GM21423 (cell line): Measurements from ENCODE around the gene STK11.

ENCODE experiments used
- ATAC-seq: cut with Tn5 transposase; IDR thresholded peaks from one replicate; pipeline ENCODE4 v1.9.1; 2021; ENCODE audit warnings: mild to moderate bottlenecking, moderate library complexity; ENCODE audit not compliant: unreplicated experiment

Gene STK11

DNA sequence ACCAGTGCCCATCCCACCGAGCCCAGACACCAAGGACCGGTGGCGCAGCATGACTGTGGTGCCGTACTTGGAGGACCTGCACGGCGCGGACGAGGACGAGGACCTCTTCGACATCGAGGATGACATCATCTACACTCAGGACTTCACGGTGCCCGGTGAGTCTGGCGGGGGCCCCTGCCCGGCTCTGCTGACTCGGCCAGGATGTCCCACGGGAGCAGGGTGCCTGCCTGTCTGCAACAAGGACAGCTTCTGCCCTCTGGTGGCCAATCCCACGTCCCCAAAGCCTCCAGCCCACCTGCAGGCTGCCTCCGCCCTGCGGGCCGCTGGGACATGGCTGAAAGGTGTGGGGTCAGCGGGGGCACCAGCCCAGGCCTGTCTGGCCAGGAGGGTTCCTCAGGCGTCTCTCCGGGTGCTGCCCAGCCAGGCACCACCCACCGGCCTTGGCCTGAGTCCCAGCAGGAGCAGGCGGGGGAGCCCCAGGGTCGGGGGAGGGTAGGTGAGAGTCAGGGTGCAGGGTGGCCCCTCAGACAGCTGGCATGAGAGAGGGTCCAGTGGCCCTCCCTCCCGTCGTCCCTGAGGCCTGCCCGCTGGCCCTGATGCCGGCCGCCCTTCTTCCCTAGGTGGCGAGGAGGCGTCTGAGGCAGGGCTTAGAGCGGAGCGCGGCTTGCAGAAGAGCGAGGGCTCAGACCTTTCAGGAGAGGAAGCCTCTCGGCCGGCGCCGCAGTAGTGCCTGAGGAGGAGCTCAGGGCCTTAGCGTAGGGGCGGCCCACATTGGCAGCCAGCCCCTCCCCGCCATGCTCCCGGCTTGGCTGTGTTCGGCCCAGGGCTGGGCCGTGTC is 17.7 kb downstream of the STK11 start:
- ATAC-seq = no peak

DNA sequence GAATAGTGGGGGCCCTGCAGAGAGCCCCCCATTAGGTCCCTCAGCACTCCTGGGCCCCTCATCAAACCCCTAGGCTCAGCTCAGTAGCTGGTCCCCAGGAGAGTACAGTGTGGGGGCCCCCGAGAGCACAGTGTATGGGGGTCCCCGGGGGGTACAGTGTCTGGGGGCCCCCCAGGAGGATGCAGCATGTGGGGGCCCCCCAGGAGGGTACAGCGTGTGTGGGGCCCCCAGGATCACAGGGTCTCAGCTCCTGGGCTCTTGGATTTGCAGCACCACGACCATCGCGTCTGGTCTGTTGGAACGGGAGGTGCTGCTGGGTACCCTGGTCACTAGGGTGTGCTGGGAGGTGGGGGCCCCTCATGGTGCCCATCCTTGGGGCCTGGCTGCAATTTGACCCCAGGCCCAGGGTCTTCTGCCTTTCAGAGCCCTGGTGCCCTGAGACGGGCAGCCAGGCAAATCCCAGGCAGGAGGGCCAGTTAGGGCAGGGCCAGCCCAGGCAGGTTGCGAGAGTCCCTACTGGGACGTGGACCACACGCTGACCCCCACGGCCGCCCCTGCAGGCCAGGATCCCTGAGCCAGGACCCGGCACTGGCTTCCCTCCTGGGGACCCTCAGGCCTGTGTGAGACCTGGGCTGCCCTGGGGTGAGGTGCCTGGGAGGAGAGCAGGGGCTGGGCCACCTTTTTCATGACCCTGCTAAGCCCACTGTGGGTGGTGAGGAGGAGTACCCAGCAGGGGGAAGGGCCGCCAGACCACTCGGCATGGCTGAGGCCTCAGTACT is 18.7 kb downstream of the STK11 start:
- no peak for ATAC-seq

DNA sequence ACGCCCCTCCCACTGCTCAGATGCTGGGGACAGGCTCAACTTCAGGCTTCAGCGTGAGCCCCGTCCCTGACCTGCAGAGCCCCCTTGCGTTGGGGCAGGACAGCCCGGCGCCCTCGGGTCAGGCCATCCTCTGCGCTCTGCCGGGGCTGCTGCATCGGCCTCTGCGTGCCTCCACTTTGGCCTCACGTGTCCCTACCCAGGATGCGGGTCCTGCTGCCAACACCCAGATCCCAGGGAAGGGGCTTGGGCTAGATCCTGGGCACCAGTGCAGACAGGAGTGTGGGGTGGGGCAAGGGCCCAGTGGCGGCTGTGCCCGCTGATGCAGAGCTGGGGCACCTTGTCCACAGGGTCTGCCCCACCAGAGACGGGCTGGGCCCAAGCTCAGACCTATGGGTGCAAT is 19.3 kb downstream of the STK11 start:
- ATAC-seq = no peak

DNA sequence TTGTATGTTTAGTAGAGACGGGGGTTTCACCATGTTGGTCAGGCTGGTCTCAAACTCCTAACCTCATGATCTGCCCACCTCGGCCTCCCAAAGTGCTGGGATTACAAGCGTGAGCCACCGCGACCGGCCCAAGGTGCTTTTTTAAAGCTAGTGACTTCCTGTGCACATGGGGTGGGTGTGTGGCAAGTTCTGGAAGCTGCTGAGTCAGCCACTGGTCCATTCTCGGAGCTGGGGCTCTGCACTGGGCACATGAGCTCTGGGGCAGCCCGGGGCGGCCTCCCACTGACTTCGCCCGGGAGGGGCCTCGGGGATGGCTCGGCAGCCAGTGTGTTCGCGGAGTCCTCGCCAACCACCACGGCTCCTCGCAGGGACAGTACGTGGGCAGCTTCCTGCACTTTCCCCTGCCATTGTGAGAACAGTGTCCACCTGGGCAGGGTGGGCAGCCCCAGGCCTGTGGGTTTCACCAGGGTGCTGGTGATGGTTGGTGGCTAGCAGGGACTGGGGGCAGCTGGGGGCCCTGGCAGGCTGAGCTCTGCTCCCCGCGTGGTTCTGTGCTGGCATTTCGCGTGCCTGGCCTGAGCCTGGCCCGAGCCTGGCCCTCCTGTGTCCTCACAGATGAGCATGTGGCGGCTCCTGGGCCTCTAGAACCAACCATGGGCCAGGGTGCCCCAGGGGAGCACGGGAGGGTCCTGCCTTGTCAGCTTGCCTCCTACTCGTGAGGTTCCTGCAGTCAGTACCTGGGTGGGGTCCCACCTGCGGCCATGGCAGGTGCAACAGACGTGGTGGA is 20.1 kb downstream of the STK11 start:
- ATAC-seq = no peak

DNA sequence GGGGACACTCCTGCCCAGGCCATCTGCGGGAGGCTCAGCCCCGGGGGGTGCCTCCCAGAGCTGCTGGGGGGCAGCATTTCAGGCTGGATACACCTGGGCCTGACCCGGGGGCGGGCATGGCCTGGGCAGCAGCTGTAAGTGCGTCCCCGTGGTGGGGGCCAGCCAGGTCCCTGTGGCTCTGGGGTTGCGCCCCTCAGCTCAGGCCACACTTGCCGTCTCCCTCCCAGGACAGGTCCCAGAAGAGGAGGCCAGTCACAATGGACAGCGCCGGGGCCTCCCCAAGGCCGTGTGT is 20.6 kb downstream of the STK11 start:
- no peak for ATAC-seq

DNA sequence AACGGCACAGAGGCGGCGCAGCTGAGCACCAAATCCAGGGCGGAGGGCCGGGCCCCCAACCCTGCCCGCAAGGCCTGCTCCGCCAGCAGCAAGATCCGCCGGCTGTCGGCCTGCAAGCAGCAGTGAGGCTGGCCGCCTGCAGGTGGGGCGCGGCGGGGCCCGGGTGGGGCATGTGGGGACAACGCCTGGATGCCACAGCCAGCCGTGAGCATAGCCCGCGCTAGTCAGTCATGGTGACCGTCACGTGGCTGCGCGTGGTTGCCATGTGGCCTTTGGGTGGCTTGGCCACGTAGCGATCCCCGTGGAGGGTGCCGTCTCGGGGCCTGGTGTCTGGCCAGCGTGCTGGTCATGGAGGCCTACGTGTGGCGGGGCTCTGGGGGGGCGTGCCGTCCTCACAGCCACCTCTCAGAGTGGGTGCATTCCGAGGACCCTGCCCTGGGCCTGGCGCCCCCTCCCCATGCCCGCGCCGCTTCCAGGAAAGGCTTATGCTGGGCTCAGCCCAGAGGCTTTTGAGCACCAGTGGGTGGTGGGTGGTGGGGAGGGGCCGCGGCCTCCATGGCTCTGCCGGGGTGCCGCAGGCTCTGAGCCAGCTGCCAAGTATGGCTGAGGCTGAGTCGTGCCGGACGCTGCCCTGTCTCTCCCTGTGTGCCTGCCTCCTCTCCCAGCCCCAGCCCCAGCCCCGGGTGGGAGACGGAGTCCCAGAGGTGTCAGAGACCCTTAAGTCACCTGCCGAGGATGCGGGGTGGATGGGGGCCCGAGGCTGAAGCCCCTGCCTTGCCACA is 21.1 kb downstream of the STK11 start:
- no peak for ATAC-seq

DNA sequence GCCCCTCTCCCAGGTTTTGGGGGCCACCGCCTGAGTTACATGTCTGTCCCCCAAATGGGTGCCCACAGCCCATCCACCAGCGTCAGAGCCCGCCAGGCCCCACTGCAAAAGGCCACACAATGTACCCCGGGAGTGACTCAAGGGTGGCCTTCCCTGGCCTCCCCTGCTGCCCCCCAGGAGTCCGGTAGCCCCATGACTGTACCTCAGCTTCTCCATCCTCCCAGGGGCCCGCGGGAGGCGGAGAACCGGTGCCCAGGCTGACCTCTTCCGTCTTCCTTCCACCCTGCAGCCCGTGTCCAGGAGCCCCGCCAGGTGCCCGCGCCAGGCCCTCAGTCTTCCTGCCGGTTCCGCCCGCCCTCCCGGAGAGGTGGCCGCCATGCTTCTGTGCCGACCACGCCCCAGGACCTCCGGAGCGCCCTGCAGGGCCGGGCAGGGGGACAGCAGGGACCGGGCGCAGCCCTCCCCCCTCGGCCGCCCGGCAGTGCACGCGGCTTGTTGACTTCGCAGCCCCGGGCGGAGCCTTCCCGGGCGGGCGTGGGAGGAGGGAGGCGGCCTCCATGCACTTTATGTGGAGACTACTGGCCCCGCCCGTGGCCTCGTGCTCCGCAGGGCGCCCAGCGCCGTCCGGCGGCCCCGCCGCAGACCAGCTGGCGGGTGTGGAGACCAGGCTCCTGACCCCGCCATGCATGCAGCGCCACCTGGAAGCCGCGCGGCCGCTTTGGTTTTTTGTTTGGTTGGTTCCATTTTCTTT is 21.9 kb downstream of the STK11 start:
- ATAC-seq = no peak

DNA sequence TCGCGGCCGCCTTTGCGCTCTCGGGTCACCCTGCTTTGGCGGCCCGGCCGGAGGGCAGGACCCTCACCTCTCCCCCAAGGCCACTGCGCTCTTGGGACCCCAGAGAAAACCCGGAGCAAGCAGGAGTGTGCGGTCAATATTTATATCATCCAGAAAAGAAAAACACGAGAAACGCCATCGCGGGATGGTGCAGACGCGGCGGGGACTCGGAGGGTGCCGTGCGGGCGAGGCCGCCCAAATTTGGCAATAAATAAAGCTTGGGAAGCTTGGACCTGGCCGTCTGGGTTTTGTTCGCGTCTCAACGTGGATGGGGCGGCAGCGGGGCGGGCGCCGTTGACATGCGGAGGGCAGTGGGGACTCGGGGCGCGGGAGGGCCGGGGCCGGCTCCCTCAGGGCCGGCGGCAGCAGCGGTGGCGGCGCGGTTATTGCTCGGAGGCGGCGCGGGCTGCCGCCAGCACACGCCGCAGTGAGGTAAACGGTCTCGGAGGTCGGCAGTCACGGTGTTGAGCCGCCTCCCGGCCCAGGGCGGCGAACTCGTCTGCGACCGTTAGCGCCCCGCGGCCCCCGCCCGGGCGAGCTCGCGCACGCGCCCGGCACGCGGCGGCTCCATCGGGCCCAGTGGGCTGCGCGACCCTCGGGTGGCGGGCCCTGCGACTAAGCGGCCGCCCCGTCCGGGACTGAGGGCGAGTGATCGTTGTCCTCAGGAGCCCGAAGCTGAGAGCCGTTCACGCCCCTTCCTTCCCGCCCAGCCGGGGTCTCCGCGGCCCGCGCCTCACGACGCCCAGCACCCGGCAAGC is 22.8 kb downstream of the STK11 start:
- ATAC-seq = no peak

DNA sequence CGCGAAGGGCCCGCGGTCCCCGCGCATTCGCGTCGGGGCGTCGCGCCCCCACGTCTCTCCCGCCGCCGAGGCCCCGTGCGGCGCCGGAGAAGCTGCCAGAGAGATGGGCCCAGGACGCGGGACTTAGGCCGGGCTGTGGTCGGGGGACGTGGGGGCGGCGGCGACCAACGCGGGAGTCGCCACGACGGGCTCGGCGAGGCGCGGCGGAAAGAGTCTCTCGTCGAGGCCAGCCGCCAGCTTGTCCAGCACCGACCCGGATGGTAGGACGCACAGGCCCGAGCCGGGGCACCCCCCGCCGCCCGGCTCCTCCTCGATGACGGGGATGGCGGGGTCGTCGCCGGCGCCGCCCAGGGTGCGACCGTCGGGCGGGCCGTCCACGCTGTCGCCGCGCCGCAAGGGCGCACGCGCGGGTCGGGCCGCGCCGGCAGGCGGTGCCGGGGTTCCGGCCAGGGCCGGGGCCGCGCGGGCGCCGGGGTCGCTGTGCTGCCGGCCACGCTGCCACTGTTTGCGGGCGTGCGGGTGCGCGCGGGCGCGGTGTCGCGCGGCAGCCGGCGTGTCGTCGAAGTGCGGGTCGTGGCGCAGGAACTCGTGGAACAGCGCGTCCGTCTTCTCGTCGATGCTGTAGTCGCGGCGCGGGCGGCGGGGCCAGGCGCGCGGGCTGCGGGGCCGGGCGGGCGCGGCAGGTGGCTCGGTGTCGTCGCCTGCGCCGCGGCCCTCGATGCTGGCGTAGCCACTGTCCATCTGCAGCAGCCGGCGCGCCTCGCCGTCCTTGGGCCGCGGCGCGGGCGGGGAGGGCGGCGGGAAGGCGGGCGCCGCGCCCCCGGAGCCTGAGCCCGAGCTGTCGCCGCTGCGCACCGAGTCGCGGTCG is 23.7 kb downstream of the STK11 start:
- ATAC-seq = no peak

DNA sequence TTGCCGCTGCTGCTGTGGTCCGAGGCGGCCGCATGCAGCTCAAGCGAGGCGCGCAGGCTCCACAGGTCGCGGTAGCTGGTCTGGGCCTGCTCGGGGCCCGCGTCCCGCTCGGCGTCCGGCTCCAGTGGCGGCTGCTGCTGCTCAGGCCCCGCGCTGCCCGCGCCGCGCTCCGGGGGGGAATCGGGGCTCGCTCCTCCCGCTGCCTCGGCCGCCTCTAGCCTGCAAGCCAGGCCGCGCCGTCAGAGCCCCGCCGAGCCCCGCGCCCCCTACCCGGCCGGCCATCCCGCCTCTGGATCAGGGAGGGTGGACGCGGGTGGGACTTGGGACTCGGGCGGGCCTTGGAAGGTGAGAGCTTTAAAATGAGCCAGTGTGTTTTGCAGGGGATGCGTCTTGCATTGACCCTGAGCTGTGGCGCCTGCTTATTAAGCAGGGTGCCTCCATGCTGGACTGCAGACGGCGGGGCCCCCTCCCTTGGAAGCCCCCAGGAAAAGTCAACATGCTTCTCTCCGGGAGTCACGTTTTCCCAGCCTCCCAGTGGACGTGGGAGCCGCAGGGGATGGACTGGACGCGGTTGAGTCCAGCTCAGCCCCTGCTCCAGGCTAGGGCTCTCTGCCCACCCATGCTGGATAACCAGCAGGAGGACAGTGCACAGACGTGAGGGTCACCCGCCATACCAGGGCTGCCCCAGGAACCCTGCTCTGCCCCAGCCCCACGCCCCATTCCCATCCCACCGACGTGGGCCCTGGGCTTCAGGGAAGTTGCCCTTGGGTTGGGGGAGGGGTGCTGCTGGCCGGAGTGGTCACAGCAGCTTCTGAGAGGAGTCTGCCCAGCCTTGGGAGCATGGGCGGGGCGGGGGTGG is 24.6 kb downstream of the STK11 start:
- ATAC-seq = no peak

DNA sequence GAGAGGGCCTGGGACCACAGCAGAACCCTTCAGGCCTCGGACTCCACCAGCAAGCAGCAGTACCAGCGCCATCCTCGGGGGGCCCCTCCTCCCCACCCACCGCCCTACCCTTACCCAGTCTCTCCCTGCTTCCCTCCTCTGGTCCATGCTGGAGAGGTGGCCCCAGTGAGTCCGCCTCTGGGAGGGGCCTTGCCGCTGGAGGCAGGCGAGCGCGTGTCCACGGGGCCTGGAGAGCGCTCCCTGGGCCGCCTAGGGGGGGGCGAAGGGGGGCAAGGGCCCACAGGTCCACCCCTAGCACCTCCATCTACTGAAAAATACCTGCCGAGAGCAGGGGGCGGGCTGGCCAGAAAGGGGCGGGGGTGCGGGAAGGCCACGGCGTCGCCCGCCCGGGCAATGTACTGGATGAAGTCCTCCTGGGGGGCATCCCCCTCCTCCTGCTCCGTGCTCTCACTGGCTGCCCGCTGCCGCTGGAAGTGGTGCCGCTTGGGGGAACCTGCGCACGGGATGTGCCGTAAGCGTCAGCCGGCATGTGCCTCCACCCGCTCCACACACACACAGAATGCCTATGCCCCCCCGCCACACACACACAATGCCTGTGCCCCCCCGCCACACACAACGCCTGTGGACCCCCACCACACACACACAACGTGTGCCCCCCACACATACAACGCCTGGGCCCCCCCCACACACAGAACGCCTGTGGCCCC is 25.4 kb downstream of the STK11 start:
- no peak for ATAC-seq

DNA sequence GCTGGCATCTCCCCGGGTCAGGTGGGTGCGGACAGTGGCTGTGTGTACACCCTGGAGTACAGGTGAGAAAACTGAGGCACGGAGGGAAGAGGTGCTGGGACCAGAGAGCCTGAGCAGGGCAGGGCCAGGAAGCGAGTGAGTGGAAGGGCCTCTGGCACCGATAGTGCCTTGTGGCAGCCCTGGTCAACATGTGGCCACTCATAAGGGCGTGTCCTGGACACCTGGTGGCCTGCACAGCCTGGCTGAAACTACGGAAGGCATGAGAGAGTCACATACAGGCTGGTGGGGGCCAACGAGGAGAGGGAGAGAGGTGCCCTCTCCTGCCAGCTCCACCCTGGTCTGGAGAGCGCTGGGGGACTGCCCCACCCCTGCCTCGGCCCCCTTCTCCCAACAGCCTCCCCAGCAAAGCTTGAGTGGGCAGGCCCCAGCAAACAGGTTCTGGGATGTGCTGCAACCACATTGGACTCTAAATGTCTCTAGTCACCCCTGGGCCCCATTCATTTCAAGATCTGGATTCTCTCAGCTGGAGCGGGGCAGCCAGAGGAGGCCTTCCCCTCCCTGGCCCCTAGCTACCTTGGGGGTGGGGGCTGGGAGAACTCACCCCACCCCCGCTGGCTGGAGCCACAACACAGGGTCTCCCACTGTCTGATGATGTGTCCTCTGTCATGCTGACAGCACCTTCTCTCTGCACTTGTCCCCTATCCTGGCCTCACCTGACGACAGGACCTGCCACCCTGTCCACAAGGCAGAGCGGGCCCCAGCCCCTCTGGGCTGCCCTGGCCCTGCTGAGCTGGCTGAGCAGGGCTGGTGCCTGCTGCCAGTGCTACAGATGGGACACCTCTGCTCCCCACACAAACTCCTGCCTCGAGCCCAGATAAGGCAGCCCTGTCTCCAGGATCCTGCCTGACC is 26.4 kb downstream of the STK11 start:
- no peak for ATAC-seq

DNA sequence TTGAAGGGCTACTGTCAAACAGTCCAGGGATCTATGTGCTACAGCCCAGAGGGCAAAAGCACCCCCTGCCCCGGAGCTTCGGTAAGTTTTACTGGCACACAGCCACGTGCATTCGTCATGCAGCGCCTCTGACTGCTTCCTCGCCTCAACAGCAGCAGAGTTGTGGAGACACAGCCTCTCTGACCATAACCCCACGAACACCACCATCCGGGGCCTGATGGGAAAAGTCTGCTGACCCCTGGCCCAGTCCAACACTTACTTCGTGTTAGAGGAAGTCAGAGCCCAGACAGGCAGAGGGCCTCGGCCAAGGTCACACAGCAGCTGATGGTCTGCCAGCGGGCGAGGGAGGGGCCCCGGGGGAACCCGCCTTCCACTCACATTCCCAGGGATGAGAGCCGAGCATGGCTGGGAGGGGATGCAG is 27.1 kb downstream of the STK11 start:
- no peak for ATAC-seq

DNA sequence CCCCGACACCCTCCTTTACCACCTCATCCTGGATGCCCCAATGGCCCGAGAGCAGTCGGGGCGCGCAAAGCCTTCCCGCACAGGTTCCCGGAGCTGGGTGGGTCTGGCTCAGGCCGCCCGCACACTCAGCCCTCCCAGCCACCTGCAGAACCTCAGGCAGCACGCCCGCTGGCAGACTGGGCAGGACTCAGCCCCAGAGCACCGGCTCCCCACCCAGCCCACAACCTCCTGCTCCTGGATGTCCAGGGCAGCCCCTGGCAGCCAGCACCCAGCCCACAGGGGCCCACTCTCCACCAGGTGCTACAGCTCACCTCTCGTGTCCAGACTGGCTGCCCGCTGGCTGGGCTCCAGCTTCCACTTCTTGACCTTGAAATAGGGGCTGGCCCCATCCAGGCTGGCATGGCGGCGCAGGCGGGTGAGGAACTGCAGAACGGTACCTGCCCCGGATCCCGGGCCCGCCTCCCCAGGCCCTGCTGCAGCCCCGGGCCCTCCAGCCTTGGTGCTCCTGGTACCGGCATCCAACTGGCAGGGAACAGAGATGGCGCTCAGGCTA is 27.6 kb downstream of the STK11 start:
- no peak for ATAC-seq
